HPDE6-E6E7 (cell line): ENCODE results near the gene GNG8.

Source experiments
- DNase-seq: peaks from one replicate; pipeline ENCODE4 v3.0.0; 2011; ENCODE audit warnings: missing footprints; ENCODE audit errors: extremely low spot score

The GNG8 gene

GRCh38 chr19:46618670-46619231 is 17.3 kb downstream of the GNG8 start:
- no peak for DNase-seq

DNA sequence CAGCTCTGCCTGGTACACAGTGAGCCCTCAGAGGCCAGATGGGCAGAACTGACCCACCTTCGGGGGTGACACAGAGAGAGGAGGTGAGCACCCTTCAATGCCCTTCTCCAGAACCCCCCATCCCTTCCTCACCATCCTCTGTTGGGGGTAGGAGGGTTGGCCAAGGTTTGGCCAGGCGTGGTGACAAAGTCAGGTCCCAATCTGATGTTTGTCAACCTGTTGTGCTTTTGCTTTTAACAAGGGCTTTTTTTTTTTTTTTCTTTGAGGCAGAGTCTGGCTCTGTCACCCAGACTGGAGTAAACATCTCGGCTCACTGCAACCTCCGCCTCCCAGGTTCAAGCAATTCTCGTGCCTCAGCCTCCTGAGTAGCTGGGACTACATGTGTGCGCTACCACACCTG is 18.4 kb downstream of the GNG8 start:
- no peak for DNase-seq

DNA sequence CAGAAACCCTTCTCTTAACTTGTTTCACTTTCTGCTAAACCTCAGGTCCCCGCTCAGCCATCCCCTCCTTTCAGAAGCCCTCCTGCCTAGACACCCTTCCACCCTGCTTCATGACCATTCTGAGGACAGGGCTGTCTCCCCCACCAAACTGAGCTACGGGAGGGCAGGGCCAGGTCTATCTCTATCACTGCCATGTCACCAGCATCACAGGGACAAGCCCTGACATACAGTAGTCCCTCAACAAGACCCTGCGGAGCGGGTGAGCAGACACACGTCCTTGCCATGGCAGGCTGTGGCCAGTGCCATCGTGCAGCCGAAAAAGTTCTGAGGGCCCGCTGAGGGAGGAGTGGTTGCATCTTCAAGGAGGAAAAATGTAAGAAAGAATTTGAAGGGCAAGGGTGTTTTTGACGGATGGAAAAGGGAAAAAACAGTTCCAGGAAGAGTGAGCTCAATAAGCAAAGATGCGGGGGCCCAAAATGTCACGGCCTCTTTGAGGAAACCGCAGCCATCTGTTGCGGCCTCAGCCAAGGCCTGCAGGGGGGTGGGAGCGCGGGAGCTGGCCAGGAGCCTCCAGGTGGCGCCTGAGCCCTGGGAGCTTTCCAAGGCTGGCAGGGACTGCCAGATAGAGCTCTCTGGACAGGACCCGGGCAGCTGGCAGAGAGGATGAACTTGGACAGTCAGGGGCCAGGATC is 19.2 kb downstream of the GNG8 start:
- peak; percentile 86 for DNase-seq

DNA sequence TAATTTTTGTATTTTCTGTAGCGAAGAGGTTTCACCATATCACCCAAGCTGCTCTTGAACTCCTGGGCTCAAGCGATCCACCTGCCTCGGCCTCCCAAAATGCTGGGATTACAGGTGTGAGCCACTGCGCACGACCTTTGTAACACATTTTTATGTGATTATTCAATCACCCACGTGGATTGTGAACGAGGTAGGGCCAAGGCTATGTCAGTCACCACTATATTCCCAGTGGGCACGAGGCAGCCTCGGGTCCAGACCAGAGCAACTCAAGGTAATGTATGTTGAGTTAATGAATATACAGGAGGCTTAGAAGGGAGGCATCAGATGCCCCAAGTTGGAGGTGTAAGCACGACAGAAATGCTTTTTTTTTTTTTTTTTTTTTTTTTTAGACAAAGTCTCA is 20.0 kb downstream of the GNG8 start:
- DNase-seq, result no peak

DNA sequence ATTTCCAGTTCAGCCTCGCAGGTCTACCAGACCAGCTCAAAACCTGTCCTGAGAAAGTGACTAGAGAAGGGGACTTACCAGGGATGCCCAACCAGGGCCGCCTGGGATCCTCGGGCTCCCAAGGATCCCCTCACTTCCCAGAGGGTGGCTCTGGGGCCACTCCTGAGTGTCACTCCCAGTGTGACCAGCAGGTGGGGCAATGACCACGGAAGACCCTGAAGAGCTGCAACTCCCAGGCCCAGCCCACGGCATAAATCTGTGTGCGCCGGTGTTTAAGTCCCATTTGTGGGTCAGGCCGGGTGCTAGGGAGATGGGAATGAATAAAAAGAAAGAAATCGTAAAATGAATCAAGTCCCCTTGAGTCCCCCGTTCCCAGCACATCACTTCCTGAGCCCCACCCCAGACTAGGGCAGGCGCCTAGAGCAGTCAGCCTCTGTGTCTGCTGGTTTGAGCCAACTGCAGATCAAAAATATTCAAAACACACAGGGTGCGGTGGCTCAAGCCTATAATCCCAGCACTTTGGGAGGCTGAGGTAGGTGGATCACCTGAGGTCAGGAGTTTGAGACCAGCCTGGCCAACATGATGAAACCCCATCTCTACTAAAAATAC is 21.8 kb downstream of the GNG8 start:
- peak; percentile 79 for DNase-seq

GRCh38 chr19:46613525-46613924 is 22.5 kb downstream of the GNG8 start:
- DNase-seq, result no peak

- DNase-seq, result no peak
Measured at GRCh38 chr19:46611776-46612175, 24.2 kb downstream of the GNG8 start.

DNA sequence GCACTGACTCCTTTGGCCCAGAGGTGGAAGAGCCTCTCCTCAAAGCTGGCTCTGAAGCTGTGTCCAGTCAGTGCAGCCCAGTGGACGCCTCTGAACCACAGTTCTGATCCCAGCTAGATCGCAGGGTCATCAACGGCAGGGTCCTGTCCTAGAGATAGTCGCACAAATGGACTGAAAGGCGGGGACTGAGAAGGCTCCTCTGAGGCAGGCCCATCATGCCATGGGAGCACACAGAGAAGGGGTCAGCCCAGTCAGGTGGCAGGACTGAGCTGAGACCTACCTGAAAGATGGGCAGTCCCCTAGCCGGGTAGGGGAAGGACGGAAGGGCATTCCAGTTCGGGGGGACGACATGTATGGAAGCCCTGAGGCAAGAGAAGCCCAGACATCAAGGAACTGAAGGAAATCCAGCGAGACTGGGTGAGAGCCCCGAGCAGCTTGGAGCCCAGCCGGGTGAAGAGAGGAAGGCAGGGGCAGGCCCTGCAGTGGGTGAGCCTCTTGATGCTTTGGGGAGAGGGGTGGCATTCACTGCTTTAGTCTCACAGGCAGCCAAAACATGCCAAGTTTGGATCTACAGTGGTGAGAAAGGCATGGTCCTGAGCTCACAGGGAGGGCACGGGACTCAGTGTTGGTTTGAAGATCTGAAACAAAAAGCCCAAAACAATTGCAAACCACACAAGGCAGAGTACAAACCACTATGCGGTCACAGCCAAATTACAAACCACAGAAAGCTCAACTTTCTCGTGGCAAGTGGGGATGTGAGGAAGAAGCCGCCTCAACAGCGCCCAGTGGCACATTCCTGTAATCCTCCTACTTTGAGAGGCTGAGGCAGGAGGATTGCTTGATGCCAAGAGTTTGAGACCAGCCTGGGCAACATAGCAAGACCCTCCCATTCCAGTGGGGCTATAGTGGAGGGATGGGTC is 24.9 kb downstream of the GNG8 start:
- DNase-seq, result no peak

GRCh38 chr19:46610413-46610775 is 25.6 kb downstream of the GNG8 start:
- no peak for DNase-seq

GRCh38 chr19:46609511-46610412 is 26.2 kb downstream of the GNG8 start:
- no peak for DNase-seq

DNA sequence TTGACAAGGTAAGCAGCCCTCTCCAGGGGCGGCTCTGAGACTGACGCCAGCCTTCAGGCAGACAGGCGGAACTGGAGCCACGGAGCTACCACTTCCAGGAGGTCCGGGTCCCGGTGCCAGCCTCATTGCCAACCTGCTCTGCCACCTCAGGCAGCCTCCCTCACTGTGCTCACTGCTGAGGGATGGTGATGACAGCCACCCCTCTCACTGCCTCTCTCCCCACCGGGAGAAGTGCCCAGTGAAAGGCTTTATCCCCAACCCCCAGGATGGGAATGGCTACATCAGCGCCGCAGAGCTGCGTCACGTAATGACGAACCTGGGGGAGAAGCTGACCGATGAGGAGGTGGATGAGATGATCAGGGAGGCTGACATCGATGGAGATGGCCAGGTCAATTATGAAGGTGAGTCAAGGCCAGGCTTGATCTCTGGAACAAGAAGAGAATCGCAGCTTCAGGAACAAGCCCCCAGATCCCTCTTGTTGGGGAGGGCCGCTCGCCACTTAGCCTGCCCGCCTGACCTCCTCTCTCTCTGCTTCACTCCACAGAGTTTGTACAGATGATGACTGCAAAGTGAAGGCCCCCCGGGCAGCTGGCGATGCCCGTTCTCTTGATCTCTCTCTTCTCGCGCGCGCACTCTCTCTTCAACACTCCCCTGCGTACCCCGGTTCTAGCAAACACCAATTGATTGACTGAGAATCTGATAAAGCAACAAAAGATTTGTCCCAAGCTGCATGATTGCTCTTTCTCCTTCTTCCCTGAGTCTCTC is 27.2 kb downstream of the GNG8 start:
- no peak for DNase-seq

- no peak for DNase-seq
Measured at GRCh38 chr19:46608178-46608577, 27.8 kb downstream of the GNG8 start.

DNA sequence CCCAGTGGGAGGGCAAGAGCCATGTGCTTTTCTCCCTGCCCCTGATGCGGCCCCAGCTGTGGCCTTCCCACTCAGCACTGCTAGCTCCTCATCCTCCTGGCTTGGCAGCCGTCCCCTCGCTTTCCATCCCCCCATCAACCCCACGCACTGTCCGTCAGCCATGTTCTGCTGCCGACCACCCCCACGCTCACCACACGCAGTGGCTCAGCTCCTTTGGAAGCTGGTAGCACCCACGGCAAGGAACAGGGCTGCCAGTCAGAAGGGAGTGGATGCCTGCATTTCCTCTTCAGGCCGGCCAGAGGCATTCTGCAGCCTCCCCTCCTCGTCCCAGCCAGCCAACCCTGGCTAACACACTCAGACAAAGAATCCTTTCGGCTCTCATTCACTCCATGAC is 28.6 kb downstream of the GNG8 start:
- DNase-seq, result no peak

DNA sequence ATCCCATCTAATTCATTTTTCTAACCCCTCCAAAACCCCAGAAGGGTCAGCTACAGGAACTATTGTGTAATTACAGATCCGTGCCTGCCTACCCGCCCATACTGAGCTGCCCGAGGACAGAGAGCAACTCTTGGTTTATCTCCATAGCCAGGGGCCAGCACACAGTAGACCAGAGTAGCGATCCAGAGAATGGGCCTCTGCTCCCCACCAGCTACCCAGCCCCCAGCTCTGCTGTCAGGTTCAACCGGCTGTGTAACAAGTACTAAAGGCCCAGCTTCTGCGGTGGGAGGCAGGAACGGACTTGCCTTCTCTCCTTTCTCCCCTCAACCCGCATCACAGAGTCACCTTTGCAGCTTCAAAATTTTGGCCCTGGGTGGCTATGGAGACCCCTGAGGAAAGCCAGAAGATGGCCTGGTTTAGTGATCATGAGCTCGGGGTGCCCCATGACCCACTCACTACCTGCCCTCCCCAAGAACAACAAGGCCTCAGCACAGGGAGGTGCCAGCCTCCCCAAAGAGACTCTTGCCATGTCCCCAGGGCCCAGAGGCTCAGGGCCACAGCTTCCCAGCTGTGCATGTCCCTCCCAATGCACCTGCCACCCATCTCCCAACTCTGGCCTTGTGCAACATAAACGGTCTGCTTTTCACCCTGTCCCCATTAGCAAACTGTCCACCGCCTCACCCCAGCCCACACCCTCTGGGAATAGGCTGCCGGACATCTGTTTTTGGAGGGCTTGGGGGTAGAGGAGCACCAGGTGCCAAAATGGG is 29.1 kb downstream of the GNG8 start:
- DNase-seq, result no peak

DNA sequence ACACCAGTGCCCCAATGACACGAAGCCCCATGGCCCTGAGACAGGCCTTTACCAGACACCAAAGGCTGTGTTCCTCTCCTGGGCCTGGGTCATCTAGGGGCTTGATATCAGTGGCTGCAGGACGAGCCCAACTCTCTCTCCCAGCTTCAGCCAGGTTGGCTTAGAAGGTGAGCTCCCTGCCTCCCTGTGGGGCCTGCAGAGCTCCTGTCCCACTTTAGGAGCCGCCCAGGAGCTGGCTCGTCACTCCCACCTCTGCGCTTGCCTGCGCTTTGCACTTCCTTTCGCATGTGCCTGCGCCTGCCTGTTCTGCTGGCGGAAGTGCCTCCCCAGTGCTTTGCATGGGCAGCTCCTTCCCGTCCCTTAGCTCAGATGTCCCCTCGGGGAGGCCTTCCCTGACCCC is 30.0 kb downstream of the GNG8 start:
- DNase-seq, result no peak

DNA sequence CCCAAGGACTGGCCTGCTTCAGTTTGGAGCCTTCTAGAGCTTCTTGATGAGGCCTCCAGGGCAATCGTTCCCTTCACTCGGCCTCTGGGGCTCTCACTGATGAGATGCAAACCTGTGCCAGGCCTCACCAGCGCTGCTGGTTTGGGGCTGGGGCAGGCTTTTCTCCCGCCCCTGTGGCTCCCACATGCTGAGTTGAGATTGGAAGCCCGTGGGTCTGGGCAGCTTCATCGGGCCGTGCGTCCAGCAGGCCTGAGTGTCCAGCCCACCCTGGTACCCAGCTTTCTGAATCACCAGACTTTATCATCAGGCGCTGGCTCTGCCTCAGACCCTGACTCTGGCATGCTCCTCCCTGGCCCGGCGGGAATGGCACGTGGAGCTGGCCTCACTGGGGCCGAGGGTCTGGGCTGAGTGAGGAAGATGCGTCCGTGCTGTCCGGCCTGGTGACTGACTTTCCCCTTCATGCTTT is 30.6 kb downstream of the GNG8 start:
- DNase-seq, result no peak

GRCh38 chr19:46604781-46605355 is 31.1 kb downstream of the GNG8 start:
- DNase-seq, result no peak

DNA sequence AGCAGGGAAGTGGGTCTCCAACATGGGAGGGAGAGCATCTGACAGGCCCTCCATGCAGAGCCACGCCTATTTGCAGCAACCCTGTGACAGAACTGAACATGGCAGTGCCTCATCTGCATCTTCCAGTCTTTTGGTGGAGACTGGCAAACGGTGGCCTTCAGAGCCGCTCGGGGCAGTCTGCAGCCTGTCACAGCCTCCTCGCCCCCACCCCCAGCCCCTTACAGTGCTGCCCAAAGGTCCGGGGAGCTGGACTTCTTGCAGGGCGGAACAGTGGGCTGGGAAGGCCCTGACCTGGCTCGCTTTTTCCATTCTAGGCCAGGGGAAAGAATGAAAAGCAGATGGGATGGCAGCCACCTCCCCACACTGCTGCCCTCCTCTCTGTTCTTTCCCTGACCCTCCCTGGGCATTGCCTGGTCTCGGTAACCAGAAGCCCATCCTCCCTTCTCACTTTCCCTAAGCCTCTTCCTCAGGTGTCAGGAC is 32.2 kb downstream of the GNG8 start:
- no peak for DNase-seq

DNA sequence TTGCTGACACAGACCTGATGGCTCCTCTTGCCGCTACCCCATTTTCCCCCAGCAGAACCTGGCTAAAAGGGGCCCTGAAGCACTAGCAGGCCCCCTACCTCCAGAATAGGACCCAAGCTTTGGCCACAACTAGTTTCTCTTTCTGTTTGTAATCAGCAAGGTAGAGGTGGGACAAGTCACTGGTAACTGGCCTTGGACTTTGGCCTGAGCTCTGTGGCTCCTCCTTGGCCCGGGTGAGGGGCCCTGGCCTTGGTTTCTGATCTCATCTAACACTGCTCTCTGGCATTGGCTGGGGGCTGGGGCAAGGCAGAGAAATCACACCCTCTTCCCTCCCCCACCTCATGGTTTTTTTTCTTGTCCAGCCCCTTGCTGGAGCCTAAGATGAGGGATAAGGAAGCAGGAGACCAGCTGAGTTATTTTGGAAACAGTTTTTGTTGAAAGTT is 32.8 kb downstream of the GNG8 start:
- no peak for DNase-seq
